CD4-positive, alpha-beta memory T cell (primary cell): ENCODE measurements around the gene KLK14. TPM values are rescaled to one million over a fixed set of nuclear protein-coding genes. Genes with fewer than 3 reads are reported as not detected.

ENCODE experiments used
- CTCF ChIA-PET: fragments of 350-600 bp; sonication (Branson Sonifier 250); formaldehyde crosslinking; loops from one replicate; lab custom pipeline; 2021; ENCODE audit warnings: inconsistent platforms; ENCODE audit not compliant: partially characterized antibody; lab: Charles Lee
- POLR2A ChIA-PET: fragments of 350-600 bp; sonication (Branson Sonifier 250); formaldehyde crosslinking; loops from one replicate; lab custom pipeline; 2021; ENCODE audit not compliant: partially characterized antibody; lab: Charles Lee
- DNase-seq, 5 donors: peaks; one replicate each; pipeline versions ENCODE4 v3.0.0 to v3.0.0-alpha.2; 2020 to 2022; ENCODE audit warnings: mixed read lengths in 1 of 5
- H3K27ac ChIP-seq: one replicate; pipeline ENCODE4 v1.7.0; 2013; ENCODE audit warnings: low read depth, low read length
- H3K27me3 ChIP-seq: 2 replicates; pipeline ENCODE4 v1.7.0; 2013; ENCODE audit warnings: mild to moderate bottlenecking, low read length, moderate library complexity; ENCODE audit not compliant: insufficient read depth
- H3K36me3 ChIP-seq: 2 replicates; pipeline ENCODE4 v1.7.0; 2013; ENCODE audit warnings: mild to moderate bottlenecking, low read length, moderate library complexity; ENCODE audit not compliant: insufficient read depth
- H3K4me1 ChIP-seq: 2 replicates; pipeline ENCODE4 v1.7.0; 2013; ENCODE audit warnings: mild to moderate bottlenecking, low read length, moderate library complexity; ENCODE audit not compliant: insufficient read depth
- H3K4me3 ChIP-seq, 2 donors: one replicate each; pipeline ENCODE4 v1.7.0; 2013; ENCODE audit warnings: low read length in 2 of 2, mild to moderate bottlenecking in 1 of 2
- H3K9me3 ChIP-seq, 2 donors: one replicate each; pipeline ENCODE4 v1.7.0; 2013; ENCODE audit warnings: low read length in 2 of 2, control low read depth in 1 of 2; ENCODE audit not compliant: control insufficient read depth in 1 of 2
- H3K27ac Mint-ChIP-seq, 7 donors: one replicate each; pipeline ENCODE4 v1.8.0; 2020 to 2021; ENCODE audit warnings: mixed read lengths in 7 of 7, mild to moderate bottlenecking in 6 of 7, inconsistent platforms in 3 of 7, moderate library complexity in 3 of 7
- H3K27me3 Mint-ChIP-seq, 2 donors: one replicate each; pipeline ENCODE4 v1.8.0; 2020 to 2021; ENCODE audit warnings: mixed read lengths in 2 of 2
- H3K36me3 Mint-ChIP-seq, 2 donors: one replicate each; pipeline ENCODE4 v1.8.0; 2020 to 2021; ENCODE audit warnings: mixed read lengths in 2 of 2, inconsistent platforms in 1 of 2, mild to moderate bottlenecking in 1 of 2
- H3K4me1 Mint-ChIP-seq, 4 donors: one replicate each; pipeline ENCODE4 v1.8.0; 2020 to 2021; ENCODE audit warnings: mixed read lengths in 4 of 4, mild to moderate bottlenecking in 1 of 4
- H3K4me3 Mint-ChIP-seq, 8 donors: one replicate each; pipeline ENCODE4 v1.8.0; 2020 to 2021; ENCODE audit warnings: mixed read lengths in 8 of 8, mild to moderate bottlenecking in 7 of 8, moderate library complexity in 6 of 8, inconsistent platforms in 3 of 8
- H3K9me3 Mint-ChIP-seq, 8 donors: one replicate each; pipeline ENCODE4 v1.8.0; 2020 to 2021; ENCODE audit warnings: mixed read lengths in 8 of 8, mild to moderate bottlenecking in 5 of 8, inconsistent platforms in 3 of 8, moderate library complexity in 1 of 8
- intact Hi-C: fragments of 100-400 bp; cut with micrococcal nuclease; formaldehyde crosslinking; loops from one replicate; pipeline ENCODE4 v1.15.1; 2023
- polyA plus RNA-seq, 2 donors: library from polyadenylated mRNA; unstranded; fragments of 300-500 nt; fragmentation: Illumina TruSeq; gene quantifications; one replicate each; pipeline ENCODE4 v1.2.3, GENCODE V29; 2021
- total RNA-seq, 2 experiments: library from RNA; stranded (reverse); gene quantifications; one replicate each; pipeline ENCODE4 v1.2.3, GENCODE V29; 2021

The KLK14 gene
- total and polyA plus RNA-seq, 4 experiments from 2014 or later = 1.1 TPM; not detected in 3

DNA sequence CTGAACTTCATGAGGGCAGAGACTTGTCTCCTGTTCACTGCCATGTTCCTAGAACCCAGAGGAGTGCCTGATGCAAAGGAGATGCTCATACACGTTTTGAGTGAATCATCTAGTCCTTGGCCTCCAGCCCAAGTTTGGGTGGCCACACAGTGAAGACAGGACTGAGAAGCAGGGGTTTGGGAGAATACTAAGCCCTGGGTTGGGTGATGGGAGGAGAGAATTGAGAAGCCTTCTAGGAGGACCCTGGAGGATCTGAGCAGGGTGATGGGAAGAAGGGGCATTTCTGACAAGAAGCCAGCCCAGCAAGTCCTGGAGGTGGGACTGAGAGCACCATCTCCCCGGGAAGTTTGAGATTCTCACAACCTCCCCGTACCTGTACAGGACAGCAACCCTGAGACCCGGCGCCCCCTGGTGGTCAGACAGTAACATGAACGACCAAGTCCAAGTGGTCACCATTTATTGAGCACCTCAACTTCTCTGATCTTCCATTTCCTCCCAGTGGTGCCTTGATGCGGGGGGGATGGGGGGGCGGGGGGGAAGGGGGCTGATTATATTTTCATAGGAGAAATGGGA, 14.6 kb upstream of the KLK14 start:
- H3K27ac Mint-ChIP-seq = peak overlapping the region in 6 of 7 donors; percentile 35 to 77 (median 47)
- H3K27ac ChIP-seq = no peak overlapping the region

DNA sequence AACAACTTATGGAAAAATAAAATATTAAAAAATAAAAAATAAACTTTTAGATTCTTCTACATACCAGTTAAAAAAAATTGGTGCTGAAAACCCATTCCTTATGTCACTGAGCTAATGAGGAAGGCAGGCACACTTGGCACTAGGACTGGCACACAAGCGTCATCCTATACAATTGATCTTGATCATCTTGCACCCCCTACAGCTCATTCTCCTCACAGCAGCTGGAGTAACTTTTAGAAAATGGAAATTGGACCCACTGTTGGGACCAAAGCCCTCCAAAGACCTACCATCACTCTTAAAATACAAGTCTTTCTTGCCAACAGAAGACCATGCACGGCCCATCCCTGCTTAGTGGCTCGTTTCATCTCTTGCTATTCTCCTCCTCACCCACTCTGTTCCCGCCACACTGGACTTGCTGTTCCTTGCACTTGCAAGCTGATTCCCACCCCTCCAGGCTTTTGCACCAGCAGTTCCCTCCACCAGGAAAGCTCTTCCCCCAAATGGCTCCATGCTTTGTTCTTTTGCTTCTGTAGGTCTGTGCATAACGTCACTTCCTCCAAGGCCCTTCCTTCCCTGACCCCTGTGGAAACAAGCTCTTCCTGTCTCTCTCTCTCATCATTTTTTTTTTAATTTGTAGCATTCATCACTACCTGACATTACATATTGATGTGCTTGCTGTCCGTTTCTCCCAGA, 13.9 kb upstream of the KLK14 start:
- Mint-ChIP-seq H3K27ac (peak overlapping the region in 6 of 7 donors; percentile 35 to 77 (median 47)), H3K4me1 (peaks cover 19 to 34% (median 25%) of the 10 kb centered on the region in 4 donors), H3K9me3 (no peaks in the 10 kb centered on the region), H3K36me3 (peaks cover 14 to 26% of the 10 kb centered on the region in 2 donors), H3K4me3 (peak overlapping the region in 1 of 8 donors; percentile 3), H3K27me3 (no peaks in the 10 kb centered on the region)
- Histone ChIP-seq H3K4me3 (no peak overlapping the region), H3K27ac (no peak overlapping the region), H3K36me3 (peaks cover 15% of the 10 kb centered on the region), H3K9me3 (no peaks in the 10 kb centered on the region), H3K4me1 (peaks cover 10% of the 10 kb centered on the region), H3K27me3 (no peaks in the 10 kb centered on the region)
- no peak for DNase-seq
- ChIA-PET POLR2A (no interaction called here), CTCF (interaction anchor here (0.7 to 1.7 kb wide), 11 partner anchors 8 to 78 kb away, joined by 3 to 8 read pairs (median 5); no protein-coding TSS in a partner anchor)
- intact Hi-C loops = loop anchor here (2.0 to 10.0 kb wide), 3 partner anchors 36 to 172 kb away; no protein-coding TSS in a partner anchor

More for the DNA sequence above, 14.6 kb upstream of the KLK14 start:
- Histone ChIP-seq H3K4me1 (peaks cover 10% of the 10 kb centered on the region), H3K27me3 (no peaks in the 10 kb centered on the region), H3K9me3 (no peaks in the 10 kb centered on the region), H3K4me3 (no peak overlapping the region), H3K36me3 (peaks cover 21% of the 10 kb centered on the region)
- peaks cover 14 to 30% of the 10 kb centered on the region in 2 donors for H3K36me3 Mint-ChIP-seq
- H3K27me3 Mint-ChIP-seq = no peaks in the 10 kb centered on the region
- ChIA-PET CTCF (interaction anchor here (0.7 to 1.7 kb wide), 11 partner anchors 8 to 77 kb away, joined by 3 to 8 read pairs (median 5); no protein-coding TSS in a partner anchor), POLR2A (no interaction called here)
- H3K4me1 Mint-ChIP-seq = peaks cover 19 to 35% (median 26%) of the 10 kb centered on the region in 4 donors
- H3K4me3 Mint-ChIP-seq = peak overlapping the region in 1 of 8 donors; percentile 36
- H3K9me3 Mint-ChIP-seq = no peaks in the 10 kb centered on the region
- intact Hi-C loops = loop anchor here (2.0 to 10.0 kb wide), 3 partner anchors 35 to 172 kb away; no protein-coding TSS in a partner anchor
- peak; percentile 49 to 57 (median 56) for DNase-seq

DNA sequence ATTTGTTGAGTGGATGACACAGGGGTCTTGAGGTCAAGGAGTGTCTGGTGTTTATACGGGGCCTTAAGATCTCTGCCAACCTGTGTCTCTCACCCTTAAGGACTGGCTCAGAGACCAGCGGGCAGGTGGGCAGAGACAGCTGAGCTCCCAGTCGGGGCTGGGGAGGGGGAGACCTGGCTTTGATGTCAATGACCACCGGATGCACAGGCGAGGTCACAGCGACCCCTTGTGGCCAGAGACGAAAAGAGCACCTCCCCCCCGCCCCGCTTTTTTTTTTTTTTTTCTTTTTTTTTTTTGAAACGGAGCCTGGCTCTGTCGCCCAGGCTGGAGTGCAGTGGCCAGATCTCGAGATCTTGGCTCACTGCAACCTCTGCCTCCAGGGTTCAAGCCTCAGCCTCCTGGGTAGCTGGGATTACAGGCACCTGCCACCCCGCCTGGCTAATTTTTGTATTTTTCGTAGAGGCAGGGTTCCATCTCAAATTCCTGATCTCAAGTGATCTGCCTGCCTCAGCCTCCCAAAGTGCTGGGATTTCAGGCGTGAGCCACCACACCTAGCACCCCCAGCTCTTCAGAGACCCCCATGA, 12.1 kb upstream of the KLK14 start:
- peak in 1 of 5 donors; percentile 17 for DNase-seq
- no peak overlapping the region for H3K27ac Mint-ChIP-seq
- H3K27me3 ChIP-seq = no peaks in the 10 kb centered on the region
- CTCF ChIA-PET = interaction anchor here (0.6 to 1.6 kb wide), 7 partner anchors 8 to 1161 kb away, joined by 3 to 4 read pairs (median 4); partner anchors contain the start of gene CTU1
- H3K36me3 ChIP-seq = peaks cover 1% of the 10 kb centered on the region
- intact Hi-C loops = loop anchor here (5.0 to 10.0 kb wide), 2 partner anchors 38 to 170 kb away; no protein-coding TSS in a partner anchor
- H3K4me3 Mint-ChIP-seq = no peak overlapping the region
- peaks cover 11 to 16% of the 10 kb centered on the region in 2 donors for H3K36me3 Mint-ChIP-seq
- H3K27me3 Mint-ChIP-seq = no peaks in the 10 kb centered on the region
- H3K4me1 Mint-ChIP-seq = peaks cover 14 to 26% (median 19%) of the 10 kb centered on the region in 4 donors
- H3K27ac ChIP-seq = no peak overlapping the region
- POLR2A ChIA-PET = no interaction called here
- no peaks in the 10 kb centered on the region for H3K9me3 Mint-ChIP-seq
- no peaks in the 10 kb centered on the region for H3K9me3 ChIP-seq
- H3K4me3 ChIP-seq = no peak overlapping the region
- H3K4me1 ChIP-seq = peaks cover 10% of the 10 kb centered on the region

DNA sequence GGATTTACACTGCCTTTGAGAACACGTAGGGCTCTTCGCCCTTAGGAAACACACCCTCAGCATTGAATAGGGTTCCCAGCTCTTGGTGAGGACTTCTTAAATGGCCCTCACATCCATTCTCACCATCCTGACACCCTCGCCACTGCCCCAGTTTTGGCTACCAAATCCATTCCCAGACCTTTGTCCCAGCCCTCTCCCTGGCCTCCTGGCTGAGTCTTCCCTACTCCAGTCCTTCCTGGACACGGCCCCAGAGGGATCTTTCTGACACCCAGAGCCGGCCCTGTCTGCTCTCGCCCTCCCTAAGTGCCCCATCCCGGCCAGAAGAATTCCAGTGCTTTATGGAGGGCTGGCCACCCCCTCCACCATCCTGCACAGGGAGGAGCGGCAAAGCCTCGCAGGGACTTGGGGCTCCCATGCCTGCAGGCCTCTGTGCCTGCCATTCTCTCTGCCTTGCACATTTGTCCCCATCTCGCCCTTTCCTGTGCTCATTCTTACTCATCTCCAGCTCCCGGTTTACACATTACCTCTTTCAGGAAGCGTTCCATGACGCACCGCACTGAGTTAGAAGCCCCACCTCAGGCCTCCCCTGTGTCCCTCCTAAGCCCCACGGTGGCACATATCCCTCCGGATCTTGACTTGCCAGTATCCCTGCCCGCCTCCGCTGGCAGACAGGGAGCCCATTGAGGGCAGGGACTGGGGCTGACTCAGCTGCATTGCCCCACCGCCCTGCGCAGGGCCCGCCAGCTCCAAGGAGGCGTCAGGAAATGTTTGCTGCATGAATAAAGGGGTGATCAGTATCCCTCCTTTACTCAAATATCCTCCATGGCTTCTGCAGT, 11.0 kb upstream of the KLK14 start:
- intact Hi-C loops = loop anchor here (10.0 kb wide), 1 partner anchor 169 kb away; no protein-coding TSS in a partner anchor

DNA sequence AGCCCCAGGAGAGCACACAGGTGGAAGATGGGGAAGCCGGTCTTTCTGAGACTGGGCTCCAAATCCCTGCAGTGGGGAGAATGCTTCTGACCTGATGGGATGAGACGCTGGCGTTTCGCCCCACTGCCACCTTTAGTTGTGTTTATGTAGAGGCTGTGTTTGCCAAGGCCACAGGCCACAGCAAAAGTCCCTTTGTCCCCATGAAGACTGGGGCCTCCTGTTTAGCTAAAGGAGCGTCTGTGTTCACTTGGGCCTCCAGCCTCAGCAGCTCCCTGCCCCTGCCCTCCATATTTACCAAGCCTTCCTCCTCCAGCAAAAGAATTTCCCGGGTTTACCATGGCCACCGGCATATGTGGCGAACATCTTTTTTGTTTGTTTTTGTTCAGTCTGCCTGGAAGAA, 10.4 kb upstream of the KLK14 start:
- H3K27ac Mint-ChIP-seq = peak overlapping the region in 1 of 7 donors; percentile 82
- DNase-seq = no peak

More for the DNA sequence above, 11.0 kb upstream of the KLK14 start:
- no peaks in the 10 kb centered on the region for H3K27me3 Mint-ChIP-seq
- no peaks in the 10 kb centered on the region for H3K9me3 ChIP-seq
- ChIA-PET POLR2A (no interaction called here), CTCF (interaction anchor here (1.6 kb wide), 1 partner anchor 9 kb away, joined by 4 read pairs; no protein-coding TSS in a partner anchor)
- H3K27ac ChIP-seq = no peak overlapping the region
- peak overlapping the region in 2 of 7 donors; percentile 5 to 82 for H3K27ac Mint-ChIP-seq
- no peak overlapping the region for H3K4me3 Mint-ChIP-seq
- H3K4me3 ChIP-seq = no peak overlapping the region
- no peaks in the 10 kb centered on the region for H3K9me3 Mint-ChIP-seq
- peaks cover 10 to 20% (median 15%) of the 10 kb centered on the region in 4 donors for H3K4me1 Mint-ChIP-seq
- no peak for DNase-seq
- no peaks in the 10 kb centered on the region for H3K27me3 ChIP-seq
- H3K4me1 ChIP-seq = peaks cover 10% of the 10 kb centered on the region
- H3K36me3 ChIP-seq = no peaks in the 10 kb centered on the region
- peaks cover 5 to 9% of the 10 kb centered on the region in 2 donors for H3K36me3 Mint-ChIP-seq

More for the DNA sequence above, 10.4 kb upstream of the KLK14 start:
- H3K36me3 Mint-ChIP-seq = peaks cover 5 to 9% of the 10 kb centered on the region in 2 donors
- CTCF ChIA-PET = interaction anchor here (1.6 kb wide), 1 partner anchor 10 kb away, joined by 4 read pairs; no protein-coding TSS in a partner anchor
- Histone ChIP-seq H3K4me3 (no peak overlapping the region), H3K27ac (no peak overlapping the region), H3K9me3 (no peaks in the 10 kb centered on the region), H3K4me1 (peaks cover 10% of the 10 kb centered on the region), H3K36me3 (no peaks in the 10 kb centered on the region), H3K27me3 (no peaks in the 10 kb centered on the region)
- POLR2A ChIA-PET = no interaction called here
- peaks cover 10 to 20% (median 15%) of the 10 kb centered on the region in 4 donors for H3K4me1 Mint-ChIP-seq
- H3K4me3 Mint-ChIP-seq = no peak overlapping the region
- H3K27me3 Mint-ChIP-seq = no peaks in the 10 kb centered on the region
- intact Hi-C loops = loop anchor here (10.0 kb wide), 1 partner anchor 168 kb away; no protein-coding TSS in a partner anchor
- no peaks in the 10 kb centered on the region for H3K9me3 Mint-ChIP-seq
